Non-pigmented ciliary epithelial cell (primary cell): ENCODE data around the gene RRM2.

ENCODE experiments used
- DNase-seq: peaks from one replicate; pipeline ENCODE4 v3.0.0-alpha.2; 2010; ENCODE audit warnings: low read depth

The RRM2 gene

GRCh38 chr2:10158681-10159080 lies 36.1 kb downstream of the RRM2 start:
- DNase-seq: no peak

DNA sequence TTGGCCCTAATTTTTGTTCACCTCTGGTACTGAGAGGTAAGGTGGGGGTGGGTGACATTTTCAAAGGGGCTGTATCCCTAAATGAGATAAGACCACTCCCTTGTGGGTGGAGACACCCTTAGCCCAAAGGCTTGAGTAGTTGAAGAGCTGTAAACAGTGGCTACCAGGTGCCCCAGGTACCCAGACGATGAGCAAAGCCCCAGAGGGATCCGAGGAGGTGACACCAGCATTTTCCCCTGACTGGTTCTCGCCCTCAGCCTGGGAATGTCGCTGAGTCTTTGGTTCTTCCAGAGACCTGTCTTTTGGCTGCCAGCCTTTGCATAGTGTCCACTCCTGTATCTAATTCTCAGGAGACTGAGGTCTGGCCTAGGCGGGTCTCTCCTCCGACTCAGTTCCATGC lies 36.5 kb downstream of the RRM2 start:
- DNase-seq: no peak

GRCh38 chr2:10159581-10160131 lies 37.1 kb downstream of the RRM2 start:
- DNase-seq: no peak

- DNase-seq: no peak
Observed at GRCh38 chr2:10160203-10160955, 37.8 kb downstream of the RRM2 start.

GRCh38 chr2:10161206-10161931 lies 38.8 kb downstream of the RRM2 start:
- DNase-seq: no peak

GRCh38 chr2:10161961-10162441 lies 39.5 kb downstream of the RRM2 start:
- DNase-seq: no peak

GRCh38 chr2:10162586-10163497 lies 40.3 kb downstream of the RRM2 start:
- DNase-seq: no peak

DNA sequence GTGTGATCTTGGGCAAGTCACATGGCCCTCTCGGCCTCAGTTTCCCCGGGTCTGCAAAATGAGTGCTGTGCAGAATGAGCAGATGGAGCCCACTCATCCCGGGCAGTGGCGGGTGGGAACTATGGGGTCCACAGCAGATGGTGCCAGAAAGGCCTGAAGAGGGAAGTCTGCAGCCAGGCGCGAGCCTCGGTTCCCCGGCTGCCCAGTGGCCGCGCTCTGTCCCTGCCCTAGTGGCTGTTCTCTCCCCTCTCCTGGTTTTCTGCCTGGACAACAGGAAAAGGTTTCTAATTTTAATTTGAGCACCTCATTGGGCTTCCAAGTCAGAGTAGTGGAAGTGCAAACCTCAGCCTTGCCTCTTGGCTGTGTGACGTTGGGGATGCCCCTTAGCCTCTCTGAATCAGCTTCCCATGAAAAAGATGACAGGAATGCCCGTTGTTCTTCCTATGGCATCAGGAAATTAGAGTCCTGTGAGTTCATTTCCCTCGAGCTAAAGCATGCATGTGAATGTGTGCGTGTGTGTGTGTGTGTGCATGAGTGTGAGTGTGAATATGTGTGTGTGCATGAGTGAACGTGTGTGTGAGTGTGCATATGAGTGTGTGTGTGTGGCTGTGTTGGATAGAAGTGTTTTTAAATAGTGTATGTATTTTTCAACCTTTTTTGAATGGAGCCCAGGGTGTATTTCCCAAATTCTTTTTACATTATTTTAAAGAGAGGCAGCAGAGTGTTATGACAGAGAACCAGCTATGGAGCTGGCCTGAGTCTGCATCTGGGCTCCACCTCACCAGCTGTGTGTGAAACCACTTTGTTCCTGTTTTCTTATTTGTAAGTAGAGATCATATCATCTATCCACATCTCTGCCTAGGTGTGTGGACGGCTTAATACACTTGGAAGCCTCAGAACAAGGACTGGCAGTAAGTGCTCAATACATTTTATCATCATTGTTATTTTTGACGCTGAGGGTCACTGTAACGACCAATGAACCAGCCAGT lies 41.3 kb downstream of the RRM2 start:
- DNase-seq: no peak

DNA sequence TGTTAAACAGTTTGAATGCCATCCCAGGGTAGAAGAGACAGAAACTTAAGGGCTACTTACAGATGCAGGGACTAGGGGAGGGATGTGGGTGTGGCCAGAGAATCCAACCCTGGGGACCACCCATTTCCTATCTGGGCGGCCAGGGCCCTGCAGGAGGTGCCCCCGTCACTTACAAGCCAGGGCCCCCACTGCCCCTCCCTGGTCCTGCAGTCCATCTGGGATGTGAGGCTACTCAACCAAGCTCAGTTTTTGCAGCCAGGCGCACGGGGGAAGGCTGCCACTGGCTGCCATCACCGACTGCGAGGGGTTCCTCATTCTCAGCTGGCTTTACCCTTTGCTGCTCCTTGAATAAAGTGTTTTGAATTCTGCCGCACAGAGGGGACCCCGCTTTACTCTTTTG lies 42.1 kb downstream of the RRM2 start:
- no peak for DNase-seq

GRCh38 chr2:10165282-10165681 lies 42.7 kb downstream of the RRM2 start:
- DNase-seq: no peak

DNA sequence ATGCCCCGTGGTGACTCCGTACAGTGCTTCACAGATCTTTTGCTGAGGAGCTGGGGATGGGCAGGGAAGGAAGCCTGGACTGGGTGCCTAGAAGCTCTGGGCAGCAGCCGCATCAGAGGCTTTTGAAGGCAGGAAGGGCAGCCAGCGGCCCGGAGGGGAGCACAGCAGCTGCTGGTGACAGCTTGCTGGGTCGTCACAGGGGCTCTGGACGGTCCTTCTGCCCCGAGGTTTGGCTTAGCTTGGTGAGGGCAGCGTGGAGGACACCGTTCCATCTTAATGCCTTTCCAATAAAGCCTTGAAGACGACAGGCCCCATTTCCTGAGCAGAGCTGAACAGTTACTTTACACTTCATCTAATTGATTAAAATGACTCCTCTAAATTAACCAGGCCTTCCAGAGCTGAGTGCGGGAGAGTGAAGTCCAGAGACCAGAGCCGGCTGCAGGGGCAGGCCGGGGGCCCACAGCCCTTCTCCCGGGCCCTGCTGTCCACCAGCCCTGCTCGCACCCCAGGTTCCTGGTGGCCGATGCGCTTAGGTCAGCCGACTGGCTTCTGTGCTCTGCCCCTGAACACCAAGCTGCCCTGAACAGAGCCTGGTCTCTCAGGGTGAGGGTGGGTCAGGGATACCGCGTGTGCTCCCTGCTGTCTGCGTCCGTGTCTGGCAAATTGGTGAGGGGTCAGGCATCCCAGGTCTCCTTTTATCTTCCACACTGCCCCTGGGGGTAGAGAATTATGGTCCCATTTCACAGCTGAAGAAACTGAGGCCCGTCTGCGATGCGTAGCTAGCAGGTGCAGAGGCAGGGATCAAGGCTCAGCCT lies 43.5 kb downstream of the RRM2 start:
- no peak for DNase-seq

GRCh38 chr2:10166676-10167292 lies 44.2 kb downstream of the RRM2 start:
- no peak for DNase-seq

GRCh38 chr2:10167316-10167715 lies 44.8 kb downstream of the RRM2 start:
- no peak for DNase-seq

GRCh38 chr2:10168221-10168620 lies 45.7 kb downstream of the RRM2 start:
- DNase-seq: no peak

DNA sequence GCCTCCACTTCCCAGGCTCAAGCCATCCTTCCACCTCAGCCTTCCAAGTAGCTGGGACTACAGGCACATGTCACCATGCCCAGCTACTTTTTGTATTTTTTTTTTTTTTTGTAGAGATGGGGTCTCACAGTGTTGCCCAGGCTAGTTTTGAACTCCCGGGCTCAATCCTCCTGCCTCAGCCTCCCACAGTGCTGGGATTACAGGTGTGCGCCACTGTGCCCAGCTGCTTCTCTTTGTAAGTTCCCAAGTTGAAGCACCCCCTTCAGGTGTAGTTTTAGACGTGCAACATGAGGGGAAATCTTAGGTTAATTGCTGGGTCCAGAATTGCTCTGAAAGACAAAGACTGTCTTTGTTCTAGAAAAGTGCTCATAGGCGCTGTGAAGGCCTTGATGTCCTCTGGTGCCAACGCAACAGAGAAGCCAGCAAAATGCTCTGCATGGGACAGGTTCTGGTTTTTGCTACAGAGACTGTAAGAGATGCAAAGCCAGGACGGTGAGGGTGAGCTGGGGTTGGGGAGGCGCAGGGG lies 46.6 kb downstream of the RRM2 start:
- no peak for DNase-seq

DNA sequence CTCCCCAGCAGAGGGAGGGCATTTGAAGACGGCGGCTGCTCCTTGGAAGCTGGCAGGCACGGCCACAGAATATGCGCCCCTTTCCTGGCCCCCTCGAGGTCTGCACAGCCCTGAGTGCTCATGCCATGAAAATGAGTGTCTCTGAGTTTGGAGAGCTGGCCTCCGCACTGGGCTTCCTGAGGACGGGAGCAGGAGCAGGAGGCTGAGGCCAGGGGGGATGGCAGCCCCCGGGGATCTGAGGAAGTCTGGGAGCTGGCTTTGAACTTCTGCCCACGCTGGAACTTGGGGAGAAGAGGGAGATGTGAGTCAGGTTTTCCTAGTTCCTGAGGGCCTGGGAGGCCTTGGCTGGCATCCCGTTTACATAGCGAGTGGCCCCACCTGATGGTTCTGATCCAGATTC lies 47.0 kb downstream of the RRM2 start:
- DNase-seq: no peak

DNA sequence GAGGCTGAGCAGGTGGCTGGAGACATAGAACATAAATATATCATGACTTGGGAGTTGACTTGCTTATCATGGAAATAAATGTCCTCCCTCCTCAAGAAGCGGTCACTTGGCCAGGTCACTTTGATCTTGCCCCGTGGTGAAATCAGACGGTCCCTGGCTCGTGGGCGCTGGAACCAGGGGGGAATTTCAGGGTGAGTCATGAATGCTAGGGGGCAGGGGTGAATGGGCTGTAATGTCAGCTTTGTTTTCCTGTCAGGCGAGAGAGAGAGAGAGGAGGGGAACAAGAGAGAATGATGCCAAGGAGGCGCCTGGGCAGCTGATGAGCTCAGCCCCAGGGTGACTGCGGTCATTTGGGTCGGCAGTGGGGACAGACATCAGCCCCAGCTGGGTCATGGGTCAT lies 47.7 kb downstream of the RRM2 start:
- DNase-seq: no peak

DNA sequence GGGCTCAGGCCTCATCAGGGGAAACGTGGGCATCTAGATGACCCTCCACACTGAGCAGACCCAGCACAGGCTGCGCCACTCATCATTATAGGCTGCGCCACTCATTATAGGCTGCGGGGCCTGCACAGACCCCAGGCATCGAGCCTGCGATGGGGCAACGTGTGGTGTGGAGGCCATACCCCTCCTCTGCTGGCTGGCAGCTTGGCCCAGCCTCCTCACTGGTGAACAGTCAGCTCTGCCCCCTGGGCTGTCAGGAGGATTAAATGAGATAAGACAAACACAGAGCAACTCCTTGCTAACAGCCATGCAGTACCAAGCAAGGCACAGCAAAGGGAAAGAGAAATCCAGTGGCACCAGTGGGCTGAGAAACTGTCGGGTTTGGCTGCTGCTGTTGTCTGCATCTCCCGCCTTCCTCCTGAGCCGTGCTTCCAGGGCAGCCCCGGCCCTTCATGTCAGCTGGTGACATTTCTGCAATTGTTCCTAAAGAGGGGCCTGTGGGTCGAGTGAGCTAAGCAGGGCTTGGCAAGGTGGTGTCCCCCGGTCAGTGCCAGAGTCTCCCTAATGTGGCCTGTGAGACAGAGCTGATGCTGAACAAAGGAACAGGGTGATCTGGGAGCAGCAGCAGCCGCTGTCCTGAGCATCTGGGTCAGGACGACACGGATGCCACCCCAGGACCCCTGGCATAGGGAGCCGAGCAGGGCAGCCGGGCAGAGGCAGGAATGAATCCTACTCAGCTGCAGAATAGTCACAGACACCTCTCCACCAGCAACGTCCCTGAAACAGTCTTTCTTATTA lies 48.7 kb downstream of the RRM2 start:
- DNase-seq: no peak
